ENCODE measurements around the gene ZPBP2. TPM values are rescaled to one million over a fixed set of nuclear protein-coding genes. Genes with fewer than 3 reads are reported as not detected.
A peak's percentile ranks its signal among the peaks of the same experiment; 100 is the strongest.
"Not testable (repeated sequence)": the region's sequence is repeated elsewhere in the genome, so short reads cannot be mapped to it uniquely, and the experiment has no call there.

The ZPBP2 gene
- total RNA-seq, 1 donor from 2014 or later, result not detected

DNA sequence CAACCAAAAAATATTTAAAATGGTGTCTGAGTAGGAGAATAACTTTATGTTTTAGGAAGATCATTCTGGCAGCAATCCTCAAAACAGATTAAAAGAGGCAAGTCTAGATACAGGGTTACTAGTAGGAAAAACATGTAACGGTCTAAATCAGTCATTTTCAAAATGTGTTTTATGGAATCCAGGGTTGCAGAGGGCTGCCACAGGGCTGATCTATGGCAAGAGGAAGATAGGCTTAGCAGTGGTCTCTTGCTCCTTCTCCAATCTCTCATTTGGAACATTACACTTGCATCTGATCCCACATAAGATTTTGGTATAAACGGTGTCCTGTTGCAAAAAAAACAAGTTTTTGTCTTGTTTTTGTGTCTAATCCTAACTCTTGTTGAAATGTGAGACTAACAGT lies 13.1 kb upstream of the ZPBP2 start:
- no peak overlapping the region for H3K4me3 Mint-ChIP-seq
- TF ChIP-seq, protein P1, sequence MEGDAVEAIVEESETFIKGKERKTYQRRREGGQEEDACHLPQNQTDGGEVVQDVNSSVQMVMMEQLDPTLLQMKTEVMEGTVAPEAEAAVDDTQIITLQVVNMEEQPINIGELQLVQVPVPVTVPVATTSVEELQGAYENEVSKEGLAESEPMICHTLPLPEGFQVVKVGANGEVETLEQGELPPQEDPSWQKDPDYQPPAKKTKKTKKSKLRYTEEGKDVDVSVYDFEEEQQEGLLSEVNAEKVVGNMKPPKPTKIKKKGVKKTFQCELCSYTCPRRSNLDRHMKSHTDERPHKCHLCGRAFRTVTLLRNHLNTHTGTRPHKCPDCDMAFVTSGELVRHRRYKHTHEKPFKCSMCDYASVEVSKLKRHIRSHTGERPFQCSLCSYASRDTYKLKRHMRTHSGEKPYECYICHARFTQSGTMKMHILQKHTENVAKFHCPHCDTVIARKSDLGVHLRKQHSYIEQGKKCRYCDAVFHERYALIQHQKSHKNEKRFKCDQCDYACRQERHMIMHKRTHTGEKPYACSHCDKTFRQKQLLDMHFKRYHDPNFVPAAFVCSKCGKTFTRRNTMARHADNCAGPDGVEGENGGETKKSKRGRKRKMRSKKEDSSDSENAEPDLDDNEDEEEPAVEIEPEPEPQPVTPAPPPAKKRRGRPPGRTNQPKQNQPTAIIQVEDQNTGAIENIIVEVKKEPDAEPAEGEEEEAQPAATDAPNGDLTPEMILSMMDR (conservative IDR thresholded peaks at IDR 0.05), result no peak
- H3K36me3 Mint-ChIP-seq, result no peaks in the 10 kb centered on the region
- peaks cover 10% of the 10 kb centered on the region for H3K27me3 Mint-ChIP-seq
- no peak for DNase-seq (ENCODE audit: extremely low spot score, unreplicated experiment)
- no peak overlapping the region for H3K27ac Mint-ChIP-seq
- H3K9me3 Mint-ChIP-seq, result no peaks in the 10 kb centered on the region
- no peaks in the 10 kb centered on the region for H3K4me1 Mint-ChIP-seq (ENCODE audit: unreplicated experiment)

- H3K27ac Mint-ChIP-seq; H3K4me3 Mint-ChIP-seq; H3K36me3 Mint-ChIP-seq; DNase-seq (ENCODE audit: extremely low spot score, unreplicated experiment); H3K9me3 Mint-ChIP-seq; H3K4me1 Mint-ChIP-seq (ENCODE audit: unreplicated experiment): not testable (repeated sequence)
- peaks cover 17% of the 10 kb centered on the region for H3K27me3 Mint-ChIP-seq
Measured at GRCh38 chr17:39855911-39856649, 11.9 kb upstream of the ZPBP2 start.

DNA sequence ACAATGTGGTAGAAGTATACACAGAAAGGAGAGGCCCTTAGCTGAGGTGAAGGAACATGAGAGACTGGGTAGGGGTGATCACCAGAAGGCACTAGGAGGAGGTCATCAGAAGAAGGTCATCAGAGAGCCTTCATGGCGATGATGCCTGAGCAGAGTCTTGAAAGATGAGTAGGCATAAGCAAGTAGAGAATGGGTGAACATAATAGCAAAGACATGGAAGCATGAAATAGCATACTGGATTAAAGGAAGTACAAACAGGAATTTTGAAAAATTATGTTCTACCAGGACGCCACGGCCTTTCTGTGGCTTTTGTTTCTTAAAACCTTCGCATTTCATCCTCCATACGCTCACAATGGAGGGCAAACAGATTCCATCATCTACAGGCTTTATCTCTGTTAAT lies 6.8 kb upstream of the ZPBP2 start:
- no peak overlapping the region for H3K27ac Mint-ChIP-seq
- H3K9me3 Mint-ChIP-seq, result no peaks in the 10 kb centered on the region
- H3K36me3 Mint-ChIP-seq, result no peaks in the 10 kb centered on the region
- H3K4me3 Mint-ChIP-seq, result no peak overlapping the region
- peaks cover 56% of the 10 kb centered on the region for H3K27me3 Mint-ChIP-seq
- no peak for DNase-seq (ENCODE audit: extremely low spot score, unreplicated experiment)
- TF ChIP-seq, protein P1 (conservative IDR thresholded peaks at IDR 0.05), result no peak
- peaks cover 5% of the 10 kb centered on the region for H3K4me1 Mint-ChIP-seq (ENCODE audit: unreplicated experiment)

DNA sequence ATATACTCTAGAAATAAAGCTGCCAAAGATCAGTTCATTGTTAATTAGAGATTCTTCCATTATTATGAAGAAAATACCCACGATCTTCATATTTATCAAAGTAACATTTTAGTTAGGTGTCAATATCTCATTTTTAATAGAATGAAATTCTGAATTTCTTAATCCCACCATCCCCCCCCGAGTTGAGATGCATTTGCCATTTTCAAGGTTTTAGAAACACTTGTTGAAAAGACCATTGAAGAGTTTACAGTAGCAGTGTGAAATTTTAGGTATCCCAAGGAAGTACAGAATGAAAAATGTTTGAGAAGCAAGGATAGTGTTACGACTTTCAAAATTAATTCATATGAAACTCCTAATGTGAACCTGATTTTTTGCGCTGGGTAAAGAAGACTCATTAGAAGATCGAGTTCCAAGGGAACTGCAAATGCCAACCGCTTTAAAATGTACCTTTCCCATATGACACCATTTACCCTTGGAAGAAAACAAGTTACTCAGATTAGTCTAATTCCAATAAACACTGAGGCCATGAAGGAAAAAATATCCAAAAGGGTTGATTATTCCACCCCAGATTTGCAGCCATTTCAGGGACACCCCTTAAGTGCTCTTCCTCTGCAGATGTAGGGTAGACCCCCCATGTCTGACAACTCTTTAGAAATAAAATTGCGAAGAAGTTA lies 4.6 kb upstream of the ZPBP2 start:
- TF ChIP-seq, protein P1 (conservative IDR thresholded peaks at IDR 0.05), result no peak
- Mint-ChIP-seq H3K27me3 (peaks cover 70% of the 10 kb centered on the region), H3K4me3 (peak overlapping the region; percentile 71), H3K9me3 (peaks cover 5% of the 10 kb centered on the region), H3K27ac (no peak overlapping the region), H3K36me3 (no peaks in the 10 kb centered on the region), H3K4me1 (ENCODE audit: unreplicated experiment) (peaks cover 5% of the 10 kb centered on the region)
- no peak for DNase-seq (ENCODE audit: extremely low spot score, unreplicated experiment)

GRCh38 chr17:39863918-39864746 lies 3.9 kb upstream of the ZPBP2 start, which contains the start of gene IKZF3:
Gene IKZF3 (minus strand): TSS chr17:39864312. CDS start chr17:39864126, 186 bp downstream.
- TF ChIP-seq, protein P1 (conservative IDR thresholded peaks at IDR 0.05), result no peak
- Mint-ChIP-seq H3K36me3 (no peaks in the 10 kb centered on the region), H3K9me3 (peaks cover 5% of the 10 kb centered on the region), H3K27me3 (peaks cover 75% of the 10 kb centered on the region), H3K4me1 (ENCODE audit: unreplicated experiment) (peaks cover 5% of the 10 kb centered on the region), H3K27ac (no peak within 1 kb of the TSS), H3K4me3 (peak within 1 kb of the TSS; percentile 71)
- DNase-seq (ENCODE audit: extremely low spot score, unreplicated experiment), result peak; percentile 76
